ENCODE measurements around the gene TESMIN. TPM values are rescaled to one million over a fixed set of nuclear protein-coding genes. Genes with fewer than 3 reads are reported as not detected.

The TESMIN gene
- total and polyA plus RNA-seq, 2 of the 13 experiments (the other 11 are each of a cell fraction or from before 2014, with no cell fraction given) = 0.15 to 0.45 TPM

GRCh38 chr11:68661014-68661413, 90.3 kb downstream of the TESMIN start:
- 11% methylated on average over 5 of the region's 15 CpGs for WGBS (ENCODE audit: low lambda C conversion rate)
- intact Hi-C loops (cut with micrococcal nuclease; ENCODE audit: unreplicated experiment) = no loop called here
- POLR2A ChIA-PET = no interaction called here
- TF ChIP-seq TOPORS (CRISPR knock-in tag; IDR thresholded peaks at IDR 0.05) (no peak), GTF3A (CRISPR knock-in tag; conservative IDR thresholded peaks at IDR 0.05) (no peak), ZNF720 (CRISPR knock-in tag; IDR thresholded peaks at IDR 0.05) (no peak), ZNF746 (CRISPR knock-in tag; IDR thresholded peaks at IDR 0.05) (no peak), EZH2 (conservative IDR thresholded peaks at IDR 0.05; ENCODE audit: low read depth, low read length) (no peak), JARID2 (CRISPR knock-in tag; IDR thresholded peaks at IDR 0.05; ENCODE audit: insufficient replicate concordance) (no peak), DZIP1 (CRISPR knock-in tag; IDR thresholded peaks at IDR 0.05) (no peak), NCOA5 (CRISPR knock-in tag; IDR thresholded peaks at IDR 0.05) (no peak), SNAPC4 (CRISPR knock-in tag; IDR thresholded peaks at IDR 0.05) (no peak), ZNF781 (CRISPR knock-in tag; IDR thresholded peaks at IDR 0.05; ENCODE audit: borderline replicate concordance, not compliant biosample characterization) (no peak), ZNF513 (CRISPR knock-in tag; conservative IDR thresholded peaks at IDR 0.05) (no peak), ZNF24 (IDR thresholded peaks at IDR 0.05) (no peak), ZNF792 (CRISPR knock-in tag; IDR thresholded peaks at IDR 0.05) (no peak), IKZF5 (CRISPR knock-in tag; IDR thresholded peaks at IDR 0.05) (no peak), RFXAP (CRISPR knock-in tag; IDR thresholded peaks at IDR 0.05; ENCODE audit: borderline replicate concordance) (no peak), JDP2 (CRISPR knock-in tag; IDR thresholded peaks at IDR 0.05; ENCODE audit: borderline replicate concordance) (no peak), ZFP1 (CRISPR knock-in tag; IDR thresholded peaks at IDR 0.05) (no peak)

More at GRCh38 chr11:68661014-68661413, 90.3 kb downstream of the TESMIN start:
- Histone ChIP-seq H3K36me3 (replicated peaks in 1 of 2; ENCODE audit: control insufficient read depth in 1 of 2, insufficient read depth in 2 of 2, low read length in 2 of 2) (no peaks in the 10 kb centered on the region), H3K9ac (ENCODE audit: insufficient read depth, low read depth, low read length) (no peak overlapping the region), H2AFZ (ENCODE audit: low read length) (no peak overlapping the region), H3K4me3 (replicated peaks in 1 of 3; ENCODE audit: insufficient read depth in 1 of 3, low read depth in 2 of 3, low read length in 3 of 3) (no peak overlapping the region), H3K9me3 (ENCODE audit: low read length) (no peaks in the 10 kb centered on the region), H3K4me2 (ENCODE audit: low read depth, low read length) (no peak overlapping the region), H3K4me1 (ENCODE audit: insufficient read depth, low read length) (peaks cover 5% of the 10 kb centered on the region), H3K27me3 (ENCODE audit: control insufficient read depth in 1 of 2, insufficient read depth in 2 of 2, low read length in 2 of 2) (peaks cover 14 to 72% of the 10 kb centered on the region in 2 experiments), H3K79me2 (ENCODE audit: insufficient read depth, low read length) (no peaks in the 10 kb centered on the region), H4K20me1 (ENCODE audit: insufficient read depth, low read length) (no peaks in the 10 kb centered on the region), H3K27ac (ENCODE audit: extremely low read length, insufficient read depth, low read length) (no peak overlapping the region)
- CTCF ChIA-PET (ENCODE audit: low intra/inter-chr PET ratio, low total read pairs) = no interaction called here
- DNase-seq (ENCODE audit: low spot score) = no peak
- in situ Hi-C loops (cut with HindIII; ENCODE audit: extremely low pct_ligation_motif_present, low pct_unique_long_range_greater_than_20kb) = no loop called here
- BruUV-seq (replicated peaks) = no TSS peak
- no peak for ATAC-seq
- no peak for FAIRE-seq

Measured in HepG2 (cell line).